CD4-positive, alpha-beta T cell treated with Interleukin-4 for 1 hour (primary cell): ENCODE results near the gene PDCL3.

Experiments
- DNase-seq, 2 donors: peaks; one replicate each; pipeline ENCODE4 v3.0.0-alpha.2; 2020 to 2022

Gene PDCL3

GRCh38 chr2:100562613-100563406, at the start of gene PDCL3:
PDCL3 (plus strand) TSS chr2:100562993; CDS start chr2:100563068, 75 bp downstream.
- DNase-seq: peak; percentile 97

GRCh38 chr2:100513650-100514049, 49.1 kb upstream of the PDCL3 start:
- DNase-seq: no peak

GRCh38 chr2:100517556-100517955, 45.2 kb upstream of the PDCL3 start:
- DNase-seq: no peak

- DNase-seq: no peak
Observed at GRCh38 chr2:100518801-100519200, 44.0 kb upstream of the PDCL3 start.

GRCh38 chr2:100520224-100520623, 42.6 kb upstream of the PDCL3 start:
- DNase-seq: no peak

GRCh38 chr2:100522430-100522829, 40.4 kb upstream of the PDCL3 start:
- DNase-seq: no peak

- DNase-seq: no peak
Observed at GRCh38 chr2:100524331-100524730, 38.5 kb upstream of the PDCL3 start.

GRCh38 chr2:100526868-100527267, 35.9 kb upstream of the PDCL3 start:
- DNase-seq: no peak

- no peak for DNase-seq
Observed at GRCh38 chr2:100527440-100528015, 35.3 kb upstream of the PDCL3 start.

- no peak for DNase-seq
Observed at GRCh38 chr2:100529176-100529575, 33.6 kb upstream of the PDCL3 start.

- DNase-seq: no peak
Observed at GRCh38 chr2:100529900-100530299, 32.9 kb upstream of the PDCL3 start.

- no peak for DNase-seq
Observed at GRCh38 chr2:100535855-100536254, 26.9 kb upstream of the PDCL3 start.

- no peak for DNase-seq
Observed at GRCh38 chr2:100537918-100538317, 24.9 kb upstream of the PDCL3 start.

- no peak for DNase-seq
Observed at GRCh38 chr2:100539221-100539620, 23.6 kb upstream of the PDCL3 start.

- DNase-seq: no peak
Observed at GRCh38 chr2:100541404-100541803, 21.4 kb upstream of the PDCL3 start.

- no peak for DNase-seq
Observed at GRCh38 chr2:100542418-100542817, 20.4 kb upstream of the PDCL3 start.

GRCh38 chr2:100544911-100545596, 17.7 kb upstream of the PDCL3 start:
- no peak for DNase-seq

GRCh38 chr2:100546469-100546868, 16.3 kb upstream of the PDCL3 start:
- no peak for DNase-seq

GRCh38 chr2:100548771-100549170, 14.0 kb upstream of the PDCL3 start:
- DNase-seq: no peak

GRCh38 chr2:100551303-100551702, 11.5 kb upstream of the PDCL3 start:
- DNase-seq: no peak

GRCh38 chr2:100554798-100555407, 7.9 kb upstream of the PDCL3 start:
- peak; percentile 45 to 52 for DNase-seq

GRCh38 chr2:100556746-100557145, 6.0 kb upstream of the PDCL3 start:
- no peak for DNase-seq

- DNase-seq: no peak
Observed at GRCh38 chr2:100560216-100560830, 2.5 kb upstream of the PDCL3 start.
